Calu3 (cell line): Measurements from ENCODE around the gene MAP2K7. TPM values are rescaled to one million over a fixed set of nuclear protein-coding genes. Genes with fewer than 3 reads are reported as not detected.
"Not testable (repeated sequence)": the region's sequence is repeated elsewhere in the genome, so short reads cannot be mapped to it uniquely, and the experiment has no call there.

Experiments used
- BruUV-seq: library from RNA; stranded (reverse); fragments of 400-500 nt; replicated peaks from 2 replicates; lab custom pipeline; 2021; lab: Mats Ljungman, UMichigan
- CTCF ChIA-PET: fragments of 300-600 bp; sonication (Branson Sonifier 250); formaldehyde crosslinking; loops from one replicate; lab custom pipeline; 2022; ENCODE audit warnings: antibody characterized with exemption; lab: Charles Lee
- DNase-seq: peaks from one replicate; pipeline ENCODE4 v3.0.0; 2022
- H3K27ac Mint-ChIP-seq: one replicate; pipeline ENCODE4 v1.8.0; 2022; ENCODE audit warnings: mixed read lengths; ENCODE audit not compliant: unreplicated experiment
- H3K27me3 Mint-ChIP-seq: one replicate; pipeline ENCODE4 v1.8.0; 2022; ENCODE audit warnings: mixed read lengths; ENCODE audit not compliant: unreplicated experiment
- H3K36me3 Mint-ChIP-seq: one replicate; pipeline ENCODE4 v1.8.0; 2022; ENCODE audit warnings: mild to moderate bottlenecking, moderate library complexity, mixed read lengths; ENCODE audit not compliant: insufficient read depth, unreplicated experiment
- H3K4me1 Mint-ChIP-seq: one replicate; pipeline ENCODE4 v1.8.0; 2022; ENCODE audit warnings: mild to moderate bottlenecking, low read depth, mixed read lengths; ENCODE audit not compliant: unreplicated experiment
- H3K4me3 Mint-ChIP-seq: one replicate; pipeline ENCODE4 v1.8.0; 2022; ENCODE audit warnings: mild to moderate bottlenecking, low read depth, moderate library complexity, mixed read lengths; ENCODE audit not compliant: unreplicated experiment
- H3K9me3 Mint-ChIP-seq: one replicate; pipeline ENCODE4 v1.8.0; 2022; ENCODE audit warnings: low read depth, mixed read lengths; ENCODE audit not compliant: unreplicated experiment
- CTCF ChIP-seq: fragments of 200-600 bp; IDR thresholded peaks from one replicate; pipeline ENCODE4 v1.8.0; 2022; ENCODE audit warnings: antibody characterized with exemption; ENCODE audit not compliant: unreplicated experiment
- intact Hi-C: fragments of 100-400 bp; cut with micrococcal nuclease; formaldehyde crosslinking; loops from one replicate; pipeline ENCODE4 v1.10.0; 2022; ENCODE audit not compliant: unreplicated experiment
- total RNA-seq: library from RNA; stranded (reverse); gene quantifications from 2 replicates; pipeline ENCODE4 v1.2.3, GENCODE V29; 2022

Gene MAP2K7
- total RNA-seq, 1 experiment from 2014 or later = 28.0 TPM

- Mint-ChIP-seq H3K4me3 (no peak overlapping the region), H3K36me3 (peaks cover 5% of the 10 kb centered on the region), H3K9me3 (no peaks in the 10 kb centered on the region), H3K27me3 (no peaks in the 10 kb centered on the region), H3K4me1 (no peaks in the 10 kb centered on the region), H3K27ac (no peak overlapping the region)
- intact Hi-C loops = no loop called here
- no peak for TF ChIP-seq CTCF
- CTCF ChIA-PET = no interaction called here
- BruUV-seq = no TSS peak
- DNase-seq = no peak
Observed at GRCh38 chr19:7953576-7953975, 49.9 kb downstream of the MAP2K7 start.

- Mint-ChIP-seq H3K4me1 (no peaks in the 10 kb centered on the region), H3K27ac (no peak overlapping the region), H3K9me3 (no peaks in the 10 kb centered on the region), H3K27me3 (no peaks in the 10 kb centered on the region), H3K36me3 (peaks cover 5% of the 10 kb centered on the region), H3K4me3 (no peak overlapping the region)
- intact Hi-C loops = no loop called here
- no TSS peak for BruUV-seq
- TF ChIP-seq CTCF = no peak
- CTCF ChIA-PET = no interaction called here
- no peak for DNase-seq
Observed at GRCh38 chr19:7955696-7956095, 52.0 kb downstream of the MAP2K7 start.

- Mint-ChIP-seq H3K4me1 (no peaks in the 10 kb centered on the region), H3K9me3 (no peaks in the 10 kb centered on the region)
- BruUV-seq = no TSS peak
Observed at GRCh38 chr19:7959211-7959610, 55.5 kb downstream of the MAP2K7 start.

GRCh38 chr19:7961082-7961481, 57.4 kb downstream of the MAP2K7 start:
- H3K4me3 Mint-ChIP-seq, H3K4me1 Mint-ChIP-seq, CTCF ChIA-PET, H3K9me3 Mint-ChIP-seq, H3K27me3 Mint-ChIP-seq, DNase-seq, BruUV-seq, intact Hi-C loops, H3K27ac Mint-ChIP-seq: not testable (repeated sequence)
- peaks cover 14% of the 10 kb centered on the region for H3K36me3 Mint-ChIP-seq

More at GRCh38 chr19:7959211-7959610, 55.5 kb downstream of the MAP2K7 start:
- no peak for DNase-seq
- H3K27ac Mint-ChIP-seq = no peak overlapping the region
- peaks cover 6% of the 10 kb centered on the region for H3K36me3 Mint-ChIP-seq
- H3K27me3 Mint-ChIP-seq = no peaks in the 10 kb centered on the region
- CTCF ChIA-PET = no interaction called here
- no peak for TF ChIP-seq CTCF
- intact Hi-C loops = no loop called here
- no peak overlapping the region for H3K4me3 Mint-ChIP-seq

- CTCF ChIA-PET = no interaction called here
- peaks cover 14% of the 10 kb centered on the region for H3K36me3 Mint-ChIP-seq
- no peaks in the 10 kb centered on the region for H3K9me3 Mint-ChIP-seq
- no peak overlapping the region for H3K27ac Mint-ChIP-seq
- TF ChIP-seq CTCF = no peak
- H3K4me1 Mint-ChIP-seq = no peaks in the 10 kb centered on the region
- H3K4me3 Mint-ChIP-seq = no peak overlapping the region
- no peaks in the 10 kb centered on the region for H3K27me3 Mint-ChIP-seq
- no TSS peak for BruUV-seq
- intact Hi-C loops = no loop called here
- DNase-seq = no peak
Observed at GRCh38 chr19:7961920-7962626, 58.4 kb downstream of the MAP2K7 start.
